Measurements from ENCODE around the gene CCDC40.

GRCh38 chr17:80091376-80091775 lies 54.9 kb downstream of the CCDC40 start:
- TF ChIP-seq, protein P1, sequence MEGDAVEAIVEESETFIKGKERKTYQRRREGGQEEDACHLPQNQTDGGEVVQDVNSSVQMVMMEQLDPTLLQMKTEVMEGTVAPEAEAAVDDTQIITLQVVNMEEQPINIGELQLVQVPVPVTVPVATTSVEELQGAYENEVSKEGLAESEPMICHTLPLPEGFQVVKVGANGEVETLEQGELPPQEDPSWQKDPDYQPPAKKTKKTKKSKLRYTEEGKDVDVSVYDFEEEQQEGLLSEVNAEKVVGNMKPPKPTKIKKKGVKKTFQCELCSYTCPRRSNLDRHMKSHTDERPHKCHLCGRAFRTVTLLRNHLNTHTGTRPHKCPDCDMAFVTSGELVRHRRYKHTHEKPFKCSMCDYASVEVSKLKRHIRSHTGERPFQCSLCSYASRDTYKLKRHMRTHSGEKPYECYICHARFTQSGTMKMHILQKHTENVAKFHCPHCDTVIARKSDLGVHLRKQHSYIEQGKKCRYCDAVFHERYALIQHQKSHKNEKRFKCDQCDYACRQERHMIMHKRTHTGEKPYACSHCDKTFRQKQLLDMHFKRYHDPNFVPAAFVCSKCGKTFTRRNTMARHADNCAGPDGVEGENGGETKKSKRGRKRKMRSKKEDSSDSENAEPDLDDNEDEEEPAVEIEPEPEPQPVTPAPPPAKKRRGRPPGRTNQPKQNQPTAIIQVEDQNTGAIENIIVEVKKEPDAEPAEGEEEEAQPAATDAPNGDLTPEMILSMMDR (IDR thresholded peaks at IDR 0.05): no peak
- TF ChIP-seq POLR2A (IDR thresholded peaks at IDR 0.05): no peak

All from Peyer's patch (tissue), 4 donors.